Trophoblast cell (in vitro differentiated cells and primary cell): ENCODE measurements around the gene CDK13. TPM values are rescaled to one million over a fixed set of nuclear protein-coding genes. Genes with fewer than 3 reads are reported as not detected.
A peak's percentile ranks its signal among the peaks of the same experiment; 100 is the strongest.

Experiments
- DNase-seq, 2 donors: peaks; one replicate each; pipeline ENCODE4 v3.0.0-alpha.2; 2016
- H2AFZ ChIP-seq: 2 replicates; pipeline ENCODE4 v1.6.1; 2013; ENCODE audit warnings: low read length, moderate library complexity, mild to moderate bottlenecking; ENCODE audit not compliant: insufficient read depth, poor library complexity
- H2AK5ac ChIP-seq: 2 replicates; pipeline ENCODE4 v1.6.1; 2013; ENCODE audit warnings: mild to moderate bottlenecking, low read length
- H2BK120ac ChIP-seq: 2 replicates; pipeline ENCODE4 v1.6.1; 2013; ENCODE audit warnings: low read length, mild to moderate bottlenecking, moderate library complexity; ENCODE audit not compliant: insufficient read depth, poor library complexity
- H2BK12ac ChIP-seq: 2 replicates; pipeline ENCODE4 v1.6.1; 2013; ENCODE audit warnings: mild to moderate bottlenecking, low read length, moderate library complexity
- H2BK5ac ChIP-seq: 2 replicates; pipeline ENCODE4 v1.6.1; 2013; ENCODE audit warnings: low read length, low read depth, moderate library complexity, mild to moderate bottlenecking; ENCODE audit not compliant: poor library complexity
- H3K14ac ChIP-seq: 2 replicates; pipeline ENCODE4 v1.6.1; 2013; ENCODE audit warnings: mild to moderate bottlenecking, low read length
- H3K18ac ChIP-seq: 2 replicates; pipeline ENCODE4 v1.6.1; 2013; ENCODE audit warnings: mild to moderate bottlenecking, low read length
- H3K23ac ChIP-seq: 2 replicates; pipeline ENCODE4 v1.6.1; 2013; ENCODE audit warnings: low read length
- H3K27ac ChIP-seq: 2 replicates; pipeline ENCODE4 v1.5.1; 2013; ENCODE audit warnings: low read depth, mild to moderate bottlenecking, inconsistent platforms, low read length, moderate library complexity
- H3K27me3 ChIP-seq: 2 replicates; pipeline ENCODE4 v1.6.1; 2013; ENCODE audit warnings: inconsistent platforms, mild to moderate bottlenecking, low read length, moderate library complexity; ENCODE audit not compliant: insufficient read depth
- H3K36me3 ChIP-seq, 2 experiments: 1 replicate in 1 of 2; 2 replicates in 1 of 2; pipeline ENCODE4 v1.6.1; 2013; ENCODE audit warnings: low read length in 2 of 2, mild to moderate bottlenecking in 2 of 2, moderate library complexity in 1 of 2; ENCODE audit not compliant: insufficient read depth in 2 of 2, control insufficient read depth in 1 of 2
- H3K4ac ChIP-seq: 2 replicates; pipeline ENCODE4 v1.6.1; 2013; ENCODE audit warnings: low read depth, mild to moderate bottlenecking, low read length, moderate library complexity
- H3K4me1 ChIP-seq, 2 experiments: 1 replicate in 1 of 2; 2 replicates in 1 of 2; pipeline ENCODE4 v1.6.1; 2013; ENCODE audit warnings: low read length in 2 of 2, mild to moderate bottlenecking in 2 of 2, moderate library complexity in 1 of 2; ENCODE audit not compliant: insufficient read depth in 2 of 2, control insufficient read depth in 1 of 2
- H3K4me2 ChIP-seq: 2 replicates; pipeline ENCODE4 v1.6.1; 2013; ENCODE audit warnings: inconsistent platforms, mild to moderate bottlenecking, low read length, moderate library complexity
- H3K4me3 ChIP-seq: 2 replicates; pipeline ENCODE4 v1.5.1; 2013; ENCODE audit warnings: mild to moderate bottlenecking, low read depth, low read length, inconsistent platforms
- H3K79me1 ChIP-seq: one replicate; pipeline ENCODE4 v1.6.1; 2013; ENCODE audit warnings: low read length
- H3K79me2 ChIP-seq: 2 replicates; pipeline ENCODE4 v1.6.1; 2013; ENCODE audit warnings: low read length, mild to moderate bottlenecking; ENCODE audit not compliant: control insufficient read depth, insufficient read depth, poor library complexity
- H3K9ac ChIP-seq: 2 replicates; pipeline ENCODE4 v1.6.1; 2013; ENCODE audit warnings: mild to moderate bottlenecking, low read length
- H3K9me3 ChIP-seq: 2 replicates; pipeline ENCODE4 v1.6.1; 2013; ENCODE audit warnings: low read depth, mild to moderate bottlenecking, control low read depth, inconsistent platforms, low read length; ENCODE audit not compliant: insufficient read depth
- H4K12ac ChIP-seq: 2 replicates; pipeline ENCODE4 v1.6.1; 2013; ENCODE audit warnings: low read depth, mild to moderate bottlenecking, low read length, moderate library complexity
- H4K8ac ChIP-seq: 2 replicates; pipeline ENCODE4 v1.6.1; 2013; ENCODE audit warnings: low read depth, mild to moderate bottlenecking, low read length, moderate library complexity
- H4K91ac ChIP-seq: one replicate; pipeline ENCODE4 v1.6.1; 2013; ENCODE audit warnings: low read depth, mild to moderate bottlenecking, low read length, moderate library complexity
- WGBS: extraction: QIAGEN DNeasy Blood & Tissue Kit; methylation state at CpG from one replicate; pipeline ENCODE4 v1.1.7; 2013; ENCODE audit warnings: missing lambda C conversion rate; ENCODE audit not compliant: insufficient read length, insufficient coverage; ENCODE audit errors: extremely low coverage; 5-methylcytosine and 5-hydroxymethylcytosine counted together
- polyA plus RNA-seq: library from polyadenylated mRNA; stranded (reverse); fragments of 200-250 nt; gene quantifications from 2 replicates; pipeline ENCODE4 v1.2.3, GENCODE V29; 2013

CDK13 gene
- polyA plus RNA-seq: 29.9 and 30.1 TPM in 2 replicates

DNA sequence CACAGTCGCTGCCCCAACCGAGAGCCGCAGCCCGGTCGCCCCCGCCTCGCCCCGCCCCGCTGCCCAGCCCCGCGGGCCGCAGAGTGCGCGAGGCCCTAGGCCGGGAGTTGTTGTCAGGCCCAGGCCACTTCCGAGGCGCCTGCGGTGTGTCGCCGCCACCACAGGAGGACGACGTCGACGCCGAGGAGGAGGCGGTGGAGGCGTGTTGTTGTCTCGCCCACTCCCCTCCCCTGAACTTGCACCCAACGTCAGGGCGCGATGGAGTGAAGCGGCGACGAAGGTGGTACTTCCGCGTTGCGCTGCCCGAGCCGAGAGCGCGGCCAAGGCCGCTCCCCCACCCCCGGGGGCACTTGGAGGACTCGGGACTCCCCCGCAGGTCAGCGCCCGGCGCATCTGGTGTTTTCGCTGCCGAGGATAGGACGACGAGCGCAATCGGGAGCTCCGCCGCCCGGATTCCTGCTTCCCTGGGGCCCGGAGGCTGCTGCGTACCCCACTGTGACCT lies at the start of gene CDK13:
CDK13 (plus strand) TSS at position 286 of the 502 bp plus-strand sequence. CDS start 386 bp downstream, outside the sequence.
- no peaks in the 10 kb centered on the region for H3K9me3 ChIP-seq
- peaks cover 0 to 3% of the 10 kb centered on the region in 2 experiments for H3K4me1 ChIP-seq
- H3K79me1 ChIP-seq: peaks cover 25% of the 10 kb centered on the region
- no peaks in the 10 kb centered on the region for H3K27me3 ChIP-seq
- H3K9ac ChIP-seq: peak within 1 kb of the TSS; percentile 97
- peak within 1 kb of the TSS; percentile 84 for H3K4me2 ChIP-seq
- H3K36me3 ChIP-seq: no peaks in the 10 kb centered on the region
- H3K23ac ChIP-seq: no peak within 1 kb of the TSS
- peak within 1 kb of the TSS; percentile 97 for H3K27ac ChIP-seq
- peak within 1 kb of the TSS; percentile 88 for H4K91ac ChIP-seq
- H2BK5ac ChIP-seq: peak within 1 kb of the TSS; percentile 84
- peak within 1 kb of the TSS; percentile 81 for H2AK5ac ChIP-seq
- H3K79me2 ChIP-seq: peaks cover 25% of the 10 kb centered on the region
- peak within 1 kb of the TSS; percentile 91 for H4K8ac ChIP-seq
- peak within 1 kb of the TSS; percentile 98 for H3K4me3 ChIP-seq
- DNase-seq: peak; percentile 88
- H3K4ac ChIP-seq: peak within 1 kb of the TSS; percentile 98
- peak within 1 kb of the TSS; percentile 38 for H2BK12ac ChIP-seq
- peak within 1 kb of the TSS; percentile 91 for H3K18ac ChIP-seq
- peak within 1 kb of the TSS; percentile 84 for H2AFZ ChIP-seq
- no CpG with 5 or more reads among the region's 59 CpGs for WGBS
- H4K12ac ChIP-seq: peak within 1 kb of the TSS; percentile 78
- H3K14ac ChIP-seq: peak within 1 kb of the TSS; percentile 88
- H2BK120ac ChIP-seq: peak within 1 kb of the TSS; percentile 82

DNA sequence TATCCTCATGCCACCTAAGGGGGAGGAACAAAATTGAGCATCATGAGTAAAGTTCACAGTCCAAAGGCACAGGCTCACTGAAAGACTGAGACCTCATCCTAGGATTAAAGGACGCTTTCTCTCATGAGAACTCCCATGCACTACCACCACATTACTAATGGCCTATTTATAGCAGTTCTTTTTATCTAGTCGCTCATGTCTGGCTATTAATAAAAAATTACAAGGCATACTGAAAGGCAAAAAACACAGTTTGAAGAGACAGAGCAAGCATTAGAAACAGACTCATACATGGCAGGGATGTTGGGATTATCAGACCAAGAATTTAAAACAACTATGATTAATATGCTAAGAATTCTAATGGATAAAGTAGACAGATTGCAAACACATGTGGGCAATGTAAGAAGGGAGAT lies 46.0 kb upstream of the CDK13 start:
- Histone ChIP-seq H3K79me2 (no peaks in the 10 kb centered on the region), H2BK12ac (no peak overlapping the region), H2AFZ (no peak overlapping the region), H3K23ac (no peak overlapping the region), H4K8ac (peak overlapping the region; percentile 19), H4K91ac (no peak overlapping the region), H3K18ac (no peak overlapping the region), H4K12ac (no peak overlapping the region), H3K9ac (no peak overlapping the region), H3K4ac (no peak overlapping the region), H3K14ac (no peak overlapping the region), H3K27ac (no peak overlapping the region), H3K9me3 (no peaks in the 10 kb centered on the region), H3K4me3 (no peak overlapping the region), H2AK5ac (no peak overlapping the region), H3K4me2 (no peak overlapping the region), H3K27me3 (no peaks in the 10 kb centered on the region), H3K36me3 (no peaks in the 10 kb centered on the region), H2BK5ac (no peak overlapping the region), H2BK120ac (no peak overlapping the region), H3K79me1 (no peaks in the 10 kb centered on the region), H3K4me1 (no peaks in the 10 kb centered on the region)
- WGBS: no CpG with 5 or more reads among the region's 2 CpGs
- DNase-seq: peak in 1 of 2 donors; percentile 25

DNA sequence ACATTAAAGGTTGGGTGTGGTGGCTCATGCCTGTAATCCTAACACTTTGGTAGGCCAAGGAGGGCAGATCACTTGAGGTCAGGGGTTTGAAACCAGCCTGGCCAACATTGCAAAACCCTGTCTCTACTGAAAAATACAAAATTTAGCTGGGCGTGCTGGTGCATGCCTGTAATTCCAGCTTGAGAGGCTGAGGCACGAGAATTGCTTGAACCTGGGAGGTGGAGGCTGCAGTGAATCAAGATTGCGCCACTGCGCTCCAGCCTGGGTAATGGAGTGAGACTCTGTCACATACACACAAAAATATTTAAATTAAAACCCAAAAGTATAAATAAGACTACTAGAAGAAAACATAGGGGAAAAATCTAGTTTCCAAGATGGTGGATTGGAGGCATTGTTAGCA lies 41.9 kb upstream of the CDK13 start:
- Histone ChIP-seq H3K4me2 (no peak overlapping the region), H3K36me3 (no peaks in the 10 kb centered on the region), H3K4me1 (no peaks in the 10 kb centered on the region), H2BK120ac (no peak overlapping the region), H3K9me3 (no peaks in the 10 kb centered on the region), H3K79me1 (no peaks in the 10 kb centered on the region), H2BK12ac (no peak overlapping the region), H3K4me3 (no peak overlapping the region), H2AK5ac (no peak overlapping the region), H2AFZ (no peak overlapping the region), H3K14ac (no peak overlapping the region), H2BK5ac (no peak overlapping the region), H4K91ac (no peak overlapping the region), H3K79me2 (no peaks in the 10 kb centered on the region), H3K9ac (no peak overlapping the region), H3K18ac (no peak overlapping the region), H3K27me3 (no peaks in the 10 kb centered on the region), H3K4ac (no peak overlapping the region), H4K8ac (no peak overlapping the region), H3K27ac (no peak overlapping the region), H4K12ac (no peak overlapping the region), H3K23ac (no peak overlapping the region)
- no CpG with 5 or more reads among the region's 4 CpGs for WGBS
- peak; percentile 64 to 82 for DNase-seq

DNA sequence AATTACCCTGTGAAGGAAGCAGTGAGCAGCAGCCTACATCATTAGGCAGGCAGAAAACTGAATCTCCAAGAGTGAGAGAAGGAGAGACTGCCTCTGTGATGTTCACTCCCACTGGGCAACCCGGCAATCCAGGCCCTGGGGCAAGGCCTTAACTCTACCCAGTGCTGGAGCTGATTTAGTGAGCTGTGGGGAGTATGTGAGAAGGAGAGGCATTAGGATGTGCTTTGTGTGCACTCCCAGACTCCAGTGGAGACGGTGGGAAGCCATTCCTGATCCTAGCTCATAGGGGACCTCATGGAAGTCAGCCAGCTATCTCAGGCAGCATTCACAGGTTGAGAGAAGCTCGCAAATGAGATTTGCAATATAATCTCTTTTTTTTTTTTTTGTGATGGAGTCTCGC lies 41.1 kb upstream of the CDK13 start:
- no CpG with 5 or more reads among the region's 4 CpGs for WGBS
- Histone ChIP-seq H3K4me1 (no peaks in the 10 kb centered on the region), H4K8ac (no peak overlapping the region), H3K27me3 (no peaks in the 10 kb centered on the region), H3K79me2 (no peaks in the 10 kb centered on the region), H3K4me3 (no peak overlapping the region), H4K91ac (no peak overlapping the region), H4K12ac (no peak overlapping the region), H3K14ac (no peak overlapping the region), H3K23ac (no peak overlapping the region), H2BK5ac (no peak overlapping the region), H2AK5ac (no peak overlapping the region), H2BK120ac (no peak overlapping the region), H2AFZ (no peak overlapping the region), H3K79me1 (no peaks in the 10 kb centered on the region), H3K36me3 (no peaks in the 10 kb centered on the region), H3K18ac (no peak overlapping the region), H2BK12ac (no peak overlapping the region), H3K9me3 (no peaks in the 10 kb centered on the region), H3K27ac (no peak overlapping the region), H3K4ac (no peak overlapping the region), H3K9ac (no peak overlapping the region), H3K4me2 (no peak overlapping the region)
- no peak for DNase-seq
